GM18909 (cell line): ENCODE measurements around the gene TREML2.
"Not testable (repeated sequence)": the region's sequence is repeated elsewhere in the genome, so short reads cannot be mapped to it uniquely, and the experiment has no call there.

ENCODE experiments used
- ATAC-seq: cut with Tn5 transposase; IDR thresholded peaks from one replicate; pipeline ENCODE4 v1.9.1; 2021; ENCODE audit warnings: mild to moderate bottlenecking; ENCODE audit not compliant: unreplicated experiment, poor library complexity

Gene TREML2

DNA sequence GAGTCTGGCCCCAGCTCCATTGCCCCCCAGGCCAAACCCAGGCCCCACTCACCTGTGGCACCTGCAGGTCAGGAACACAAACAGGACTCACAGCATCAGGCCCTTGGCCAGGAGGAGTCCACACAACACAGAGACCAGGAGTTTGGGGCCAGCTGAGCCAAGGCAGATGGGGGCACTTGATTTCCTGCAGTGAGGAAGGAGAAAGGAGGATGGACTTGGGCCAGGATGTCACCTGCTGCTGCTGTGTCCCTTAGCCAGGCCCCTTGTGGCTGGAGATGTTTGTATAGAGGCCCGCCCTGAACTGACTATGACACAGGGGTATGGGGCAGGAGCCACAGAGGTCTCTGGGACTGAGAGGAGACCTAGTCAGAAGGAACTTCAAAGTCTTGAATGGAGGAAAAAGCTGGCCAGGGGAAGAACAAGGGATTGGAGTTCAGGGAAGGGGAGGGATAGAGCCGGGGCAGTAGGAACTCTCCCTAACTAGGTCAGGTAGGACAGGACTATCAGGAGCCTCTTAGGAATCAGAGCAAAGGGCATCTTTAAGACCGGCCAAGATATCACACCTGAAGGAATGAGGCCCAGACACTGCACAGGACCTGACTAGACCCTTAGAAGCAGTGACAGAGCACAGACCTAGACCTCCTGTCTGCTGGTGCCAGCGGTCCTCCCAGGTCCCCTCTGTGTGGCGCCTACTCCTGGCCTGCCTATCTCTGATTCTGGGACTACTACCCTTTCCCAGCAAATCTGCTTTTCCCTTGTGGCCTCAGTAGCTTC, 8.8 kb upstream of the TREML2 start:
- no peak for ATAC-seq

DNA sequence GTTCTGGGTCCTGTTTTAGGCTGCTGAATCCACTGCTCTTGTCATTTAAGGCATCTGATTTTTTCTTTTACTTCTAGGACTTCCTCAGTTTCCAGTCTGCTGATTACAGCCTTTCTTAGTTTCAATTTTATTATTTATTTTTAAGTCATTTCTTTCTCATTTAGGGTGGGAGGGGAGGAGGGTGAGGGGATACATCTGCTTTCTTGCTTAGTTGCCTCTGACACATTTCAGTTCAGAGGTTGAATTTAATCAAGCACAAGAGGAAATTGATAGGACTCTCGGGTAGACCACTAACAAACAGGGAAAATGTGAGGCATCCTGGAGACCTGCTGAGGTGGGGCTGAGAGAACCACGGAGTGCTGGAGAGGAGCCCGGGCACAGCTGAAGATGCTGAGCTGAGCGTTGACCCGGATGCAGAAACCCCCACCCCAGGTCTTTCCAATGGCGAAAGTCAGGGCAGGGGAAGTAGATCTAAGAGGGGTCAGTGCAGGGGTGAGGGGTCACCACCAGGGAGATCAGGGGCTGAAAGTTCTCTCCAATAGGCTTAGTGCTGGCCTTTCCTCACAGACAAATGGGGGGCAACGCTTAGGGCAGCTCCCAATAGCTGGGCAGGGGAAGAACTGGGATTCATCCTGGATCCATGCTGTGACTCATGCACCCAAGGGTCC, 7.6 kb upstream of the TREML2 start:
- no peak for ATAC-seq

- ATAC-seq: no peak
These were observed 3.2 kb upstream of the TREML2 start for GRCh38 chr6:41204156-41204555.

- ATAC-seq: no peak
These were observed 820 bp upstream of the TREML2 start for GRCh38 chr6:41201764-41202173.

GRCh38 chr6:41200296-41200900, 551 bp downstream of the TREML2 start:
- ATAC-seq: no peak

GRCh38 chr6:41199552-41200246, 1.2 kb downstream of the TREML2 start:
- no peak for ATAC-seq

GRCh38 chr6:41197234-41197633, 3.7 kb downstream of the TREML2 start:
- ATAC-seq: no peak

DNA sequence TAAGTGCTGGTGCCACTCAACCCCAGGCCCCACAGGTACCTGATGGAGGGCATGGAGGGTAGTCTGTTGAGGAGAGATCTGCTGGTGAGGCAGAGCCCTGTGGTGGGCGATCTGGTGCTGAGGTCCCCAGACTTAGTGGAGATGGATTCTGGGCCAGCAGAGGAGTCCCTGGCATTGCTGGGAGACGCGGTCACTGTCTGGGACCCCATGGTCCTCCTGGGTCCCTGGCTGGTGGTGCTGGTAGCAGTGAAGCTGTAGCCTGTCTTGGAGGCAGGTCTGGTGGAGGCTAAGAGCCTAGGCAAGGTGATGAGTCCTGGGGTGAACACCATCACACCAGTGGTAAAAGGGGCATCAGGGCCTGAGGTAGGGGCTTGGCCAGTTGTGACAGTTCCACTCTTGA, 6.6 kb downstream of the TREML2 start:
- ATAC-seq: no peak

- ATAC-seq: no peak
These were observed 7.1 kb downstream of the TREML2 start for GRCh38 chr6:41193884-41194283.

GRCh38 chr6:41193171-41193734, 7.7 kb downstream of the TREML2 start:
- no peak for ATAC-seq

- no peak for ATAC-seq
These were observed 9.4 kb downstream of the TREML2 start for GRCh38 chr6:41191569-41191968.

- ATAC-seq: no peak
These were observed 10.2 kb downstream of the TREML2 start for GRCh38 chr6:41190791-41191190.

DNA sequence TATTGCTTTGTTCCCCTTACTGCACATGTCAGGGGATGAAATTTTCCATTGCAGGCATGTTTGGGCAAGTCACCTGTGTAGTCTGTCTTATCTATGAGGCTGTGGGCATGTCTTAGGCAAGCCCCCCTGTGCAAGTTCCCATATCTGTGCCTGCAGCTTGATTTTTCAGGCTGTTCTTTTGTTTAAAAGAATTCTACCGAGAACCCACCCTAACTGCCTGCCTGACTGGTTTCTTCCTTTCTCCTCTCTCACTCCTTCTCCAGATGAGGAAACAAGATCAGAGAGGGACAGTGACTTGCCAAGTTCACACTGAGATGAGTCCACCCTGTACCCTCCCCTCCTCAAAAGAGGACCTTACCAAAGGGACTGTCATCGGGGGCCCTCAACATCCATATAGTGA, 11.0 kb downstream of the TREML2 start:
- no peak for ATAC-seq

DNA sequence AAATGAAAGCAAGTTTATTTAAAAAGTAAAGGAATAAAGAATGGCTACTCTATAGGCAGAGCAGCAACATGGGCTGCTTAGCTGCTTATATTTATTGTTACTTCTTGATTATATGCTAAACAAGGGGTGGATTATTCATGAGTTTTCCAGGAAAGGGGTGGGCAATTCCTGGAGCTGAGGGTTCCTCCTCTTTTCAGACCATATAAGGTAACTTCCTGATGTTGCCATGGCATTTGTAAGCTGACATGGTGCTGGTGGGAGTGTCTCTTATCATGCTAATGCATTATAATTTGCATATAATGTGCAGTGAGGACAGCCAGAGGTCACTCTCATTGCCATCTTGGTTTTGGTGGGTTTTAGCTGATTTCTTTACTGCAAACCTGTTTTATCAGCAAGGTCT, 11.9 kb downstream of the TREML2 start:
- ATAC-seq: not testable (repeated sequence)

DNA sequence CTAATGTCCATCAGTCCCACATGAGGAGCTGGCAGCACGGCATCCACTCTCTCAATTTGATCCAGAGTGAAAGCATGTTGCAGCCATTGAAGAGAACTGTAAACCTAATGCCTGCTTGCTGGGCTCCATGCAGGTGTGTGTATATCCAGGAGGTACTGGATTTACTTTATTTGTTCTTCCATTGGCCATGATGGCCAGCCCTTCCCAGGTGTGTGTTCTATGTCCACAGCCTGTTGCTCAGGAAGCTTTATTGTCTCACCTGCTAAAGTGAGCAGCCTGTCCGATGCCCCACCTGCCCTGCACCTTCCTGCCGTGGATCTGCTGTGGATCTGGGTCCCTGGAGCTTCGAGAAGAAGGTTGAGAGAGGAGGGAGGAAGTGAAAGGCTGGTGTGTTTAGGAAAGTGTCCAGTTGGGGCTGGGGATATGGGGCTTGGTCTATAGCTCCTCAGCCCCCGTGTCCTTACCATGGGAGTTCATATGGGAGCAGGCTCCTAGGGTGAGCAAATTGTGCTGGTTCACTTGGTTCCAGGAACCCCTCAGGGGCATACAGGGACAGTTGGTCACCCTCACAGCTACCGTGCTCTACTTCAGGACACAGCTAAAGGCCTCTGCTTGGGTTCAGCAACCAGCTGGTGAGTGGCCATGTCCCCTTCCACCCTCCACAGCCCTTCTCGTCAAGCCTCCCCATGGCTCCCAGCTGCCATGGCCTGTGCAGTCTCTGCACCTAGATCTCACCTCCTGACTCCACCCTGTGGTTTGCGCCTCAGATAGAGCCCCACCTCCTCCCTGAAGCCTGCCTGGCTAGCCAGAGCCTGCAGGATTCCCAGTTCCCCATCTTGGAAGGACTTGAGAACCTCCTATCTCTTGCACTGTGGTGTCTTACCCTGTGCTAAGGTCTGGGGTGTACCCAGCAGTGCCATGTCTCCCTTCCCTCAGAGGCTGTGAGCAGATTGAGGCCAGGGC, 12.7 kb downstream of the TREML2 start:
- no peak for ATAC-seq

DNA sequence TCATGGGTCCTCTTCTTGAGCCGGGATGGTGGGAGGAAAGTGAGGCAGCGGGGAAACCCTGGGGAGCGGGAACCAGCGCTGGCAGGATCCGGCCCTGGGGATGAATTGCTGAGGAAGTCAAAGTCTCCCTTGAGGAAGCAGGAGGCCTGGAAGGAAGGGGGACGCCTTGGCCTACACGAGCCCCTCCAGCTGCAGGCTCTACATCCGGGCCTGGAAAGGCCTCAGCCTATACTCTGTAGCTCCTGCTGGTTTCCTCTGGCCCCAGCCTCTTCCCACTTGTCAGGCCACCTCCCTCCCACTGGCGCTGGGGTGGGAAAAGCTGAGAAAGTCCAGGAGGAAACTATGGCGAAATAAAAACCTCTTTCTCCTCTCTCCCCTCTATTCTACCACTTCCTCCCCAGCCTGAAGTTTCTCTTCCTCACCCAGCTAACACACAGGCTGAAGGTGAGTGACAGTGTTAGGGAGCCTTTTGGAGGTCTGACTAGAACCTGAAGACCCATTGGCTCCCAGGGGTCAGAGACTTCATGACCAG, 14.9 kb downstream of the TREML2 start:
- ATAC-seq: no peak

- no peak for ATAC-seq
These were observed 16.2 kb downstream of the TREML2 start for GRCh38 chr6:41184761-41185160.

DNA sequence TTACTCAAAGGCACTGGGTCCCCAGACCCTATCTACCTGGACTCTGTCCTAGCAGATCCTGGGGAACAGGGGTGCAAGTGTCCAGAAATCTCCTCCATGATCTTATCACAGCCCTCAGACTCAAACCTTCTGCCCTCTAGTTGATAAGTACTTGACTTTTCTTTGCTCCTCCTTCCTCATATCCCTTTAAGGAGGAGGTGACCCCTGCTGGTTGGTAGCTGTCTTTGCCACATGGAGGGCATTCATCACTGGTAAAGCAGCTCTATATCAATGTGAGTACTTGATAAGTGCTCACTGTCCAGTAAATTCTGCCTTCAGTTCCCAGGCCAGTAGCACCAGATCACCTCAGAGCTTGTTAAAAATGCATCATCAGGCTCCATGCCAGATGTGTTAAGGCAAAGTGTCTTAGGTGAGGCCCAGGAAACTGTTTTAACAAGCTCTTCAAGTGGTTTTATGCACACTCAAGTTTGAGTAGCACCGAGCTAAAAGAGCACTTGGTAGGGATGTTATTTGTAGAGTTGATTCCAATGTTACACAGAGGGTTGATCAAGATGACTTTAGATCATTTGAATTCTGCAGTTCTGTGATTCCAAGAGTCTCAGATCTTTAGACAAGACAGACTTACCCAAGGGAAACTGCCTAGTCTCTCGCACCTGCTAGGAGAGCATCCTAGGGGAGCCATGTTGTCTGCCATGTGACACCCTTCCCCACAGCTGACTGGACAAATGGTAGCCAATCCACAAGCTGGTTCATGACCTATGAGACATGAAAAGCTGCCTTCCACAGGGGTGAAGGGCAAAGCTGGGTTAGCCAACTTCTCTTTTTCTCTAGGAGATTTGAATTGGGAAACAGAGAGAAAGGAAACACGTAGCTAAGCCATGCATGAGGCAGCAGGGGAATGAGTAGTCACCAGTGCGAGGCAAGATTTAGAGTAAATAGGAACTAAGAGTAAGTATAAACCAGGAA, 18.6 kb downstream of the TREML2 start:
- ATAC-seq: peak; percentile 52
